ENCODE data around the gene KRTAP20-1.

KRTAP20-1 gene
- 0 reads per million in 9 experiments for total RNA-seq

- ATAC-seq (replicated peaks) (no peak), DNase-seq (no peak)
- peaks cover 0 to 1% of the 10 kb centered on the region in 2 donors for H3K9me3 Mint-ChIP-seq
- no peaks in the 10 kb centered on the region for H3K27me3 Mint-ChIP-seq
- no peak within 1 kb of the TSS for H3K27ac Mint-ChIP-seq
- no peak within 1 kb of the TSS for H3K4me3 Mint-ChIP-seq
- H3K36me3 Mint-ChIP-seq (ENCODE audit: insufficient read depth), result no peaks in the 10 kb centered on the region
- no peaks in the 10 kb centered on the region for H3K4me1 Mint-ChIP-seq (ENCODE audit: low read depth in 2 of 2)
These were observed at the start of gene KRTAP20-1 for GRCh38 chr21:30616125-30616524. Gene KRTAP20-1 (plus strand): TSS chr21:30616425. CDS start chr21:30616455, 30 bp downstream.

GRCh38 chr21:30567617-30568016, 48.6 kb upstream of the KRTAP20-1 start:
- Mint-ChIP-seq H3K36me3 (ENCODE audit: insufficient read depth) (peaks cover 5% of the 10 kb centered on the region), H3K4me1 (ENCODE audit: low read depth in 2 of 2) (no peaks in the 10 kb centered on the region), H3K9me3 (peaks cover 0 to 6% of the 10 kb centered on the region in 2 donors), H3K4me3 (no peak overlapping the region), H3K27me3 (no peaks in the 10 kb centered on the region), H3K27ac (no peak overlapping the region)
- no peak for DNase-seq
- ATAC-seq (replicated peaks), result no peak

- Mint-ChIP-seq H3K9me3 (no peaks in the 10 kb centered on the region), H3K36me3 (ENCODE audit: insufficient read depth) (no peaks in the 10 kb centered on the region), H3K27me3 (no peaks in the 10 kb centered on the region), H3K4me3 (no peak overlapping the region), H3K27ac (no peak overlapping the region), H3K4me1 (ENCODE audit: low read depth in 2 of 2) (no peaks in the 10 kb centered on the region)
- DNase-seq (no peak), ATAC-seq (replicated peaks) (no peak)
These were observed 38.5 kb upstream of the KRTAP20-1 start for GRCh38 chr21:30577766-30578165.

- DNase-seq, result no peak
- H3K4me3 Mint-ChIP-seq, result no peak overlapping the region
- no peaks in the 10 kb centered on the region for H3K4me1 Mint-ChIP-seq (ENCODE audit: low read depth in 2 of 2)
- H3K9me3 Mint-ChIP-seq, result no peaks in the 10 kb centered on the region
- ATAC-seq (replicated peaks), result no peak
- no peaks in the 10 kb centered on the region for H3K36me3 Mint-ChIP-seq (ENCODE audit: insufficient read depth)
- no peak overlapping the region for H3K27ac Mint-ChIP-seq
- no peaks in the 10 kb centered on the region for H3K27me3 Mint-ChIP-seq
These were observed 36.9 kb upstream of the KRTAP20-1 start for GRCh38 chr21:30579346-30579745.

- no peak overlapping the region for H3K27ac Mint-ChIP-seq
- H3K27me3 Mint-ChIP-seq, result no peaks in the 10 kb centered on the region
- H3K36me3 Mint-ChIP-seq (ENCODE audit: insufficient read depth), result no peaks in the 10 kb centered on the region
- no peak overlapping the region for H3K4me3 Mint-ChIP-seq
- no peaks in the 10 kb centered on the region for H3K4me1 Mint-ChIP-seq (ENCODE audit: low read depth in 2 of 2)
- H3K9me3 Mint-ChIP-seq, result no peaks in the 10 kb centered on the region
- ATAC-seq (replicated peaks), result no peak
- no peak for DNase-seq
These were observed 36.1 kb upstream of the KRTAP20-1 start for GRCh38 chr21:30580132-30580531.

GRCh38 chr21:30582870-30583269, 33.4 kb upstream of the KRTAP20-1 start:
- no peak for DNase-seq
- Mint-ChIP-seq H3K27ac (no peak overlapping the region), H3K4me3 (no peak overlapping the region), H3K36me3 (ENCODE audit: insufficient read depth) (no peaks in the 10 kb centered on the region), H3K9me3 (no peaks in the 10 kb centered on the region), H3K27me3 (no peaks in the 10 kb centered on the region), H3K4me1 (ENCODE audit: low read depth in 2 of 2) (no peaks in the 10 kb centered on the region)
- no peak for ATAC-seq (replicated peaks)

- Mint-ChIP-seq H3K9me3 (peaks cover 0 to 5% of the 10 kb centered on the region in 2 donors), H3K27ac (no peak within 1 kb of the TSS), H3K4me3 (no peak within 1 kb of the TSS), H3K36me3 (ENCODE audit: insufficient read depth) (no peaks in the 10 kb centered on the region), H3K4me1 (ENCODE audit: low read depth in 2 of 2) (no peaks in the 10 kb centered on the region), H3K27me3 (no peaks in the 10 kb centered on the region)
- ATAC-seq (replicated peaks), result no peak
- DNase-seq, result no peak
These were observed 25.9 kb upstream of the KRTAP20-1 start, which contains the start of gene KRTAP22-2 for GRCh38 chr21:30590297-30590696. Gene KRTAP22-2 (minus strand): TSS chr21:30590397.

- Mint-ChIP-seq H3K27ac (no peak within 1 kb of the TSS), H3K4me3 (no peak within 1 kb of the TSS), H3K4me1 (ENCODE audit: low read depth in 2 of 2) (no peaks in the 10 kb centered on the region), H3K9me3 (peaks cover 0 to 5% of the 10 kb centered on the region in 2 donors), H3K27me3 (no peaks in the 10 kb centered on the region), H3K36me3 (ENCODE audit: insufficient read depth) (no peaks in the 10 kb centered on the region)
- DNase-seq (no peak), ATAC-seq (replicated peaks) (no peak)
These were observed 24.1 kb upstream of the KRTAP20-1 start, which contains the start of gene KRTAP6-3 for GRCh38 chr21:30592140-30592539. Gene KRTAP6-3 (plus strand): TSS chr21:30592440. CDS start chr21:30592446, 6 bp downstream.

- H3K4me3 Mint-ChIP-seq, result no peak within 1 kb of the TSS
- no peak for ATAC-seq (replicated peaks)
- no peak within 1 kb of the TSS for H3K27ac Mint-ChIP-seq
- H3K27me3 Mint-ChIP-seq, result no peaks in the 10 kb centered on the region
- no peaks in the 10 kb centered on the region for H3K4me1 Mint-ChIP-seq (ENCODE audit: low read depth in 2 of 2)
- no peak for DNase-seq
- H3K36me3 Mint-ChIP-seq (ENCODE audit: insufficient read depth), result no peaks in the 10 kb centered on the region
- peaks cover 5 to 12% of the 10 kb centered on the region in 2 donors for H3K9me3 Mint-ChIP-seq
These were observed 17.4 kb upstream of the KRTAP20-1 start, which contains the start of gene KRTAP6-2 for GRCh38 chr21:30598802-30599201. Gene KRTAP6-2 (minus strand): TSS chr21:30598902. CDS start chr21:30598874, 28 bp downstream.

GRCh38 chr21:30600787-30601186, 15.4 kb upstream of the KRTAP20-1 start, which contains the start of gene KRTAP22-1:
Gene KRTAP22-1 (plus strand): TSS chr21:30601087.
- no peak for ATAC-seq (replicated peaks)
- Mint-ChIP-seq H3K27me3 (no peaks in the 10 kb centered on the region), H3K4me3 (no peak within 1 kb of the TSS), H3K4me1 (ENCODE audit: low read depth in 2 of 2) (no peaks in the 10 kb centered on the region), H3K9me3 (peaks cover 10 to 12% of the 10 kb centered on the region in 2 donors), H3K36me3 (ENCODE audit: insufficient read depth) (no peaks in the 10 kb centered on the region), H3K27ac (no peak within 1 kb of the TSS)
- DNase-seq, result no peak

- Mint-ChIP-seq H3K27ac (no peak overlapping the region), H3K4me3 (no peak overlapping the region), H3K4me1 (ENCODE audit: low read depth in 2 of 2) (no peaks in the 10 kb centered on the region), H3K27me3 (no peaks in the 10 kb centered on the region), H3K36me3 (ENCODE audit: insufficient read depth) (no peaks in the 10 kb centered on the region), H3K9me3 (peaks cover 10 to 12% of the 10 kb centered on the region in 2 donors)
- DNase-seq, result no peak
- ATAC-seq (replicated peaks), result no peak
These were observed 10.3 kb upstream of the KRTAP20-1 start for GRCh38 chr21:30605968-30606367.

GRCh38 chr21:30612132-30612531, 4.1 kb upstream of the KRTAP20-1 start:
- ATAC-seq (replicated peaks), result no peak
- no peaks in the 10 kb centered on the region for H3K36me3 Mint-ChIP-seq (ENCODE audit: insufficient read depth)
- H3K4me1 Mint-ChIP-seq (ENCODE audit: low read depth in 2 of 2), result no peaks in the 10 kb centered on the region
- H3K27ac Mint-ChIP-seq, result no peak overlapping the region
- peaks cover 0 to 1% of the 10 kb centered on the region in 2 donors for H3K9me3 Mint-ChIP-seq
- H3K4me3 Mint-ChIP-seq, result no peak overlapping the region
- no peak for DNase-seq
- H3K27me3 Mint-ChIP-seq, result no peaks in the 10 kb centered on the region

GRCh38 chr21:30613836-30614235, 2.4 kb upstream of the KRTAP20-1 start, which contains the start of gene KRTAP6-1:
Gene KRTAP6-1 (minus strand): TSS chr21:30613930. CDS start chr21:30613904, 26 bp downstream.
- no peaks in the 10 kb centered on the region for H3K36me3 Mint-ChIP-seq (ENCODE audit: insufficient read depth)
- no peaks in the 10 kb centered on the region for H3K27me3 Mint-ChIP-seq
- no peak for DNase-seq
- no peak within 1 kb of the TSS for H3K4me3 Mint-ChIP-seq
- H3K9me3 Mint-ChIP-seq, result peaks cover 0 to 1% of the 10 kb centered on the region in 2 donors
- no peak for ATAC-seq (replicated peaks)
- H3K4me1 Mint-ChIP-seq (ENCODE audit: low read depth in 2 of 2), result no peaks in the 10 kb centered on the region
- H3K27ac Mint-ChIP-seq, result no peak within 1 kb of the TSS

- DNase-seq, result no peak
- no peak for ATAC-seq (replicated peaks)
- H3K9me3 Mint-ChIP-seq, result peaks cover 0 to 1% of the 10 kb centered on the region in 2 donors
These were observed 1.0 kb upstream of the KRTAP20-1 start for GRCh38 chr21:30615199-30615598.

More at GRCh38 chr21:30615199-30615598, 1.0 kb upstream of the KRTAP20-1 start:
- no peaks in the 10 kb centered on the region for H3K4me1 Mint-ChIP-seq (ENCODE audit: low read depth in 2 of 2)
- H3K36me3 Mint-ChIP-seq (ENCODE audit: insufficient read depth), result no peaks in the 10 kb centered on the region
- no peaks in the 10 kb centered on the region for H3K27me3 Mint-ChIP-seq
- H3K27ac Mint-ChIP-seq, result no peak overlapping the region
- no peak overlapping the region for H3K4me3 Mint-ChIP-seq

Measured in effector memory CD8-positive, alpha-beta T cell (primary cell).